Measurements from ENCODE around the gene AUTS2. TPM values are rescaled to one million over a fixed set of nuclear protein-coding genes. Genes with fewer than 3 reads are reported as not detected.

AUTS2 gene
- total and polyA plus RNA-seq, 2 of the 8 experiments (the other 6 are each of a cell fraction or from before 2014, with no cell fraction given): 25.9 to 101 TPM

- 96% methylated on average over 3 of the region's 3 CpGs; no CpG with 5 or more reads in 1 of the 2 experiments for WGBS, 2 experiments (ENCODE audit: extremely low coverage in 1 of 2, insufficient coverage in 1 of 2, insufficient read length in 1 of 2, insufficient replicate concordance in 2 of 2, low coverage in 1 of 2, low lambda C conversion rate in 2 of 2, missing lambda C conversion rate in 1 of 2)
- Histone ChIP-seq H3K18ac (ENCODE audit: extremely low read depth, low read length) (no peak overlapping the region), H4K8ac (ENCODE audit: extremely low read depth, insufficient read depth, low read length) (no peak overlapping the region), H4K5ac (ENCODE audit: insufficient read length, low read depth, low read length) (no peak overlapping the region), H3K14ac (ENCODE audit: insufficient read length) (no peak overlapping the region), H3K79me2 (ENCODE audit: control insufficient read depth in 1 of 2, insufficient read depth in 2 of 2, low read length in 2 of 2) (no peaks in the 10 kb centered on the region), H3K4me2 (ENCODE audit: insufficient read depth in 1 of 2, low read depth in 2 of 2, low read length in 2 of 2) (no peak overlapping the region), H3K4me3 (ENCODE audit: extremely low read depth in 1 of 4, insufficient read depth in 2 of 4, low read depth in 3 of 4, low read length in 4 of 4) (no peak overlapping the region), H3K9me3 (ENCODE audit: insufficient read depth in 2 of 2, low read depth in 1 of 2, low read length in 1 of 2) (no peaks in the 10 kb centered on the region), H2AK5ac (ENCODE audit: low read depth, low read length) (no peak overlapping the region), H3K27ac (ENCODE audit: low read depth, low read length) (no peak overlapping the region), H3K23me2 (ENCODE audit: low read depth, low read length) (no peaks in the 10 kb centered on the region), H2BK5ac (ENCODE audit: low read depth, low read length) (no peak overlapping the region), H3K36me3 (ENCODE audit: control insufficient read depth in 2 of 4, insufficient read depth in 4 of 4, low read length in 3 of 4) (no peaks in the 10 kb centered on the region), H3K23ac (ENCODE audit: insufficient read length) (no peak overlapping the region), H3K56ac (replicated peaks; ENCODE audit: insufficient read length, low read depth, low read length) (no peak overlapping the region), H2BK12ac (ENCODE audit: low read depth, low read length) (no peak overlapping the region), H4K91ac (replicated peaks; ENCODE audit: insufficient read length, low read length) (no peak overlapping the region), H2BK15ac (ENCODE audit: low read length) (no peak overlapping the region), H3K79me1 (ENCODE audit: low read depth, low read length) (no peaks in the 10 kb centered on the region), H3K4me1 (replicated peaks in 1 of 4; ENCODE audit: control insufficient read depth in 3 of 4, insufficient read depth in 4 of 4, low read length in 3 of 4) (0 out of 7 replicates have a peak, but pooled peaks cover 0 to 2% (median 0%) of the 10 kb centered on the region in 4 experiments), H2BK20ac (ENCODE audit: low read length) (no peak overlapping the region), H4K20me1 (replicated peaks in 1 of 2; ENCODE audit: control insufficient read depth in 1 of 2, insufficient read depth in 2 of 2, low read length in 2 of 2) (no peaks in the 10 kb centered on the region), H3K4ac (replicated peaks; ENCODE audit: insufficient read length, low read depth, low read length) (no peak overlapping the region), H3K27me3 (replicated peaks in 1 of 4; ENCODE audit: control insufficient read depth in 3 of 4, extremely low read depth in 1 of 4, insufficient read depth in 3 of 4, low read length in 3 of 4) (no peaks in the 10 kb centered on the region), H2BK120ac (replicated peaks; ENCODE audit: low read depth, low read length) (no peak overlapping the region), H2AFZ (ENCODE audit: low read length) (no peak overlapping the region), H3K9ac (replicated peaks in 1 of 4; ENCODE audit: extremely low read depth in 1 of 4, low read depth in 3 of 4, low read length in 3 of 4) (no peak overlapping the region)
- DNase-seq (ENCODE audit: low read depth in 1 of 2, low spot score in 2 of 2) (no peak), FAIRE-seq (no peak)
- ChIA-PET POLR2A (ENCODE audit: partially characterized antibody) (no interaction called here), CTCF (ENCODE audit: partially characterized antibody) (interaction anchor here (1.2 kb wide), 1 partner anchor 16 kb away, joined by 3 read pairs; no protein-coding TSS in a partner anchor)
- TF ChIP-seq CREB1 (IDR thresholded peaks at IDR 0.05): no peak
Measured at GRCh38 chr7:69947998-69948397, 349.7 kb downstream of the AUTS2 start.
